Calu3 (cell line): ENCODE data around the gene SP3. TPM values are rescaled to one million over a fixed set of nuclear protein-coding genes. Genes with fewer than 3 reads are reported as not detected.
A peak's percentile ranks its signal among the peaks of the same experiment; 100 is the strongest.

Experiments
- Bru-seq: library from RNA; stranded (reverse); fragments of 400-500 nt; gene quantifications from one replicate; lab custom pipeline; 2021; lab: Mats Ljungman, UMichigan
- BruChase-seq, 2 experiments: library from RNA; stranded (reverse); fragments of 400-500 nt; gene quantifications; one replicate each; lab custom pipeline; 2021; lab: Mats Ljungman, UMichigan
- BruUV-seq: library from RNA; stranded (reverse); fragments of 400-500 nt; replicated peaks from 2 replicates; lab custom pipeline; 2021; lab: Mats Ljungman, UMichigan
- CTCF ChIA-PET: fragments of 300-600 bp; sonication (Branson Sonifier 250); formaldehyde crosslinking; loops from one replicate; lab custom pipeline; 2022; ENCODE audit warnings: antibody characterized with exemption; lab: Charles Lee
- DNase-seq: peaks from one replicate; pipeline ENCODE4 v3.0.0; 2022
- H3K27ac Mint-ChIP-seq: one replicate; pipeline ENCODE4 v1.8.0; 2022; ENCODE audit warnings: mixed read lengths; ENCODE audit not compliant: unreplicated experiment
- H3K27me3 Mint-ChIP-seq: one replicate; pipeline ENCODE4 v1.8.0; 2022; ENCODE audit warnings: mixed read lengths; ENCODE audit not compliant: unreplicated experiment
- H3K36me3 Mint-ChIP-seq: one replicate; pipeline ENCODE4 v1.8.0; 2022; ENCODE audit warnings: mild to moderate bottlenecking, moderate library complexity, mixed read lengths; ENCODE audit not compliant: insufficient read depth, unreplicated experiment
- H3K4me1 Mint-ChIP-seq: one replicate; pipeline ENCODE4 v1.8.0; 2022; ENCODE audit warnings: mild to moderate bottlenecking, low read depth, mixed read lengths; ENCODE audit not compliant: unreplicated experiment
- H3K4me3 Mint-ChIP-seq: one replicate; pipeline ENCODE4 v1.8.0; 2022; ENCODE audit warnings: mild to moderate bottlenecking, low read depth, moderate library complexity, mixed read lengths; ENCODE audit not compliant: unreplicated experiment
- H3K9me3 Mint-ChIP-seq: one replicate; pipeline ENCODE4 v1.8.0; 2022; ENCODE audit warnings: low read depth, mixed read lengths; ENCODE audit not compliant: unreplicated experiment
- intact Hi-C: fragments of 100-400 bp; cut with micrococcal nuclease; formaldehyde crosslinking; loops from one replicate; pipeline ENCODE4 v1.10.0; 2022; ENCODE audit not compliant: unreplicated experiment
- long read RNA-seq: library from polyadenylated mRNA; stranded (forward); transcript quantifications from one replicate; pipeline ENCODE4 v2.0.0, GENCODE V29; 2022
- total RNA-seq: library from RNA; stranded (reverse); gene quantifications from 2 replicates; pipeline ENCODE4 v1.2.3, GENCODE V29; 2022
- TF ChIP-seq, protein P1 (sequence below): fragments of 200-600 bp; IDR thresholded peaks from one replicate; pipeline ENCODE4 v1.8.0; 2022; ENCODE audit warnings: antibody characterized with exemption; ENCODE audit not compliant: unreplicated experiment

SP3 gene
- 78.0 and 82.5 TPM in 2 replicates for total RNA-seq
- Bru-seq, nascent RNA = percentile 98 among the genes with signal in this experiment
- BruChase-seq, experiment 1, labeled RNA remaining after a 6-hour chase = percentile 92 among the genes with signal in this experiment
- percentile 96 among the genes with signal in this experiment for BruChase-seq, experiment 2, labeled RNA remaining after a 2-hour chase
- long read RNA-seq, full-length matches to known transcripts = 31 of 53 reads
- long read RNA-seq, partial matches to known transcripts = 5 of 53 reads
- long read RNA-seq, other reads (novel, unspliced or antisense) = 17 of 53 reads

- no peaks in the 10 kb centered on the region for H3K27me3 Mint-ChIP-seq
- peak within 1 kb of the TSS; percentile 82 for H3K27ac Mint-ChIP-seq
- H3K4me3 Mint-ChIP-seq = peak within 1 kb of the TSS; percentile 96
- peak; percentile 96 for DNase-seq
- CTCF ChIA-PET = interaction anchor here (0.5 to 0.7 kb wide), 2 partner anchors 65 to 286 kb away, joined by 3 to 4 read pairs; no protein-coding TSS in a partner anchor
- H3K9me3 Mint-ChIP-seq = no peaks in the 10 kb centered on the region
- no TSS peak for BruUV-seq
- intact Hi-C loops = loop anchor here (2.0 to 10.0 kb wide), 3 partner anchors 39 to 391 kb away; no protein-coding TSS in a partner anchor
- H3K4me1 Mint-ChIP-seq = peaks cover 17% of the 10 kb centered on the region
- TF ChIP-seq, protein P1, sequence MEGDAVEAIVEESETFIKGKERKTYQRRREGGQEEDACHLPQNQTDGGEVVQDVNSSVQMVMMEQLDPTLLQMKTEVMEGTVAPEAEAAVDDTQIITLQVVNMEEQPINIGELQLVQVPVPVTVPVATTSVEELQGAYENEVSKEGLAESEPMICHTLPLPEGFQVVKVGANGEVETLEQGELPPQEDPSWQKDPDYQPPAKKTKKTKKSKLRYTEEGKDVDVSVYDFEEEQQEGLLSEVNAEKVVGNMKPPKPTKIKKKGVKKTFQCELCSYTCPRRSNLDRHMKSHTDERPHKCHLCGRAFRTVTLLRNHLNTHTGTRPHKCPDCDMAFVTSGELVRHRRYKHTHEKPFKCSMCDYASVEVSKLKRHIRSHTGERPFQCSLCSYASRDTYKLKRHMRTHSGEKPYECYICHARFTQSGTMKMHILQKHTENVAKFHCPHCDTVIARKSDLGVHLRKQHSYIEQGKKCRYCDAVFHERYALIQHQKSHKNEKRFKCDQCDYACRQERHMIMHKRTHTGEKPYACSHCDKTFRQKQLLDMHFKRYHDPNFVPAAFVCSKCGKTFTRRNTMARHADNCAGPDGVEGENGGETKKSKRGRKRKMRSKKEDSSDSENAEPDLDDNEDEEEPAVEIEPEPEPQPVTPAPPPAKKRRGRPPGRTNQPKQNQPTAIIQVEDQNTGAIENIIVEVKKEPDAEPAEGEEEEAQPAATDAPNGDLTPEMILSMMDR = no peak
- H3K36me3 Mint-ChIP-seq = peaks cover 59% of the 10 kb centered on the region
These were observed at the start of gene SP3 for GRCh38 chr2:173965372-173966025. Gene SP3, minus strand, starts transcription at chr2:173965373. Its CDS starts 202 bp downstream, at chr2:173965171.

- CTCF ChIA-PET = no interaction called here
- intact Hi-C loops = no loop called here
- H3K4me3 Mint-ChIP-seq = no peak overlapping the region
- BruUV-seq = no TSS peak
- H3K36me3 Mint-ChIP-seq = no peaks in the 10 kb centered on the region
- no peak for DNase-seq
- H3K27ac Mint-ChIP-seq = no peak overlapping the region
- H3K4me1 Mint-ChIP-seq = no peaks in the 10 kb centered on the region
- H3K27me3 Mint-ChIP-seq = no peaks in the 10 kb centered on the region
- TF ChIP-seq, protein P1 = no peak
- H3K9me3 Mint-ChIP-seq = no peaks in the 10 kb centered on the region
These were observed 49.5 kb upstream of the SP3 start for GRCh38 chr2:174014699-174015070.

- Mint-ChIP-seq H3K27ac (no peak overlapping the region), H3K4me1 (no peaks in the 10 kb centered on the region), H3K27me3 (no peaks in the 10 kb centered on the region), H3K9me3 (no peaks in the 10 kb centered on the region), H3K36me3 (no peaks in the 10 kb centered on the region), H3K4me3 (no peak overlapping the region)
- DNase-seq = no peak
- intact Hi-C loops = no loop called here
- TF ChIP-seq, protein P1 = no peak
- no TSS peak for BruUV-seq
- CTCF ChIA-PET = no interaction called here
These were observed 49.0 kb upstream of the SP3 start for GRCh38 chr2:174014011-174014698.

DNA sequence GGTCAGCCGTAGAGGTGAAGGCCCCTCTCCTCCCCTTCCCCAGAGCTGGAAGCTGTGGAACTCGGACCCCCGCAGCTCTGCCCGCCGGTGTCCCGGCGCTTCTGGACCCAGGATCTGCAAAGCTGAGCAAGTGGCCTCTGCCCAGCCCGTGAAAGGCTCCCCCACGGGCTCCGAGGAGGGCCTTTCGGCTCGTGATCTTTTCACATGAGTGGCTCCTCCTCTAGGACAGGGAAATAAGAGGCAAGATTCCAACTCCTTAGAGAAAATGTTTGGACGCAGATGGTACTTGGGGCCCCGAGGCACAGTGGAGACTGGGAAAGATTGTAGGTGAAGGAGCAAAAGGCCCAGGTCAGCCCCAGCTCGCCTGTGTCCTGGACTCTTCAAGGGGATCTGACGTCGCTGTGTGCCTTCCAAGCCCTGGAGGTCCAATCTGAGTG is 48.2 kb upstream of the SP3 start:
- H3K4me1 Mint-ChIP-seq = no peaks in the 10 kb centered on the region
- H3K27ac Mint-ChIP-seq = no peak overlapping the region
- no TSS peak for BruUV-seq
- intact Hi-C loops = no loop called here
- peak overlapping the region; percentile 44 for H3K4me3 Mint-ChIP-seq
- no peaks in the 10 kb centered on the region for H3K27me3 Mint-ChIP-seq
- no peak for DNase-seq
- TF ChIP-seq, protein P1 = no peak
- CTCF ChIA-PET = no interaction called here
- H3K36me3 Mint-ChIP-seq = no peaks in the 10 kb centered on the region
- H3K9me3 Mint-ChIP-seq = no peaks in the 10 kb centered on the region
